ENCODE measurements around the gene PLA2G6. TPM values are rescaled to one million over a fixed set of nuclear protein-coding genes. Genes with fewer than 3 reads are reported as not detected.

The PLA2G6 gene
- total and polyA plus RNA-seq, 4 donors = 22.9 to 32.8 (median 29.6) TPM

GRCh38 chr22:38088629-38089473, 92.8 kb downstream of the PLA2G6 start:
- no peaks in the 10 kb centered on the region for H3K27me3 ChIP-seq (ENCODE audit: control insufficient read depth, insufficient read depth, low read length)
- DNase-seq (ENCODE audit: low read depth in 4 of 6, low spot score in 6 of 6) = no peak
- H3K27ac ChIP-seq (ENCODE audit: low read depth, low read length) = no peak overlapping the region

DNA sequence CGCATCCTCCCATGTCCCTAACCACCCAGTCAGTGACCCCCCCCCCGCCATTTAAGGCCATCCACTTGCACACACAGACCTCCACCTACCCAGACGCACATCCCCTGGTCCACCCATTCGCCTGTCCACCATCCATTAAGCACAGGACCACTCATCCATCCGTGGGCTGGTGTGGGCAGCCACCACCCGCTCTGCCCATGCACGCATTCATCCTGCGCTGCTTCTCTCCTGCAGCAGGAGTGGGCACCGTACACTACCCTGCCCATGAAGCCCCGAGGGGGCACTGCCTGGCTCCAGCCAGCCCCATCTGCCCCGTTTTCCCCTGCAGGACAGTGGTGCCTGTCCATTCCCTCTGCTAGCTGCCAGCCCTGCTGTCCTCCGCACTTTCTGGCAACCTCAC, 93.8 kb downstream of the PLA2G6 start:
- WGBS (ENCODE audit: insufficient coverage) = 94% methylated on average over 11 of the region's 12 CpGs
- Histone ChIP-seq H3K4me1 (ENCODE audit: control insufficient read depth, insufficient read depth, low read length) (peaks cover 33% of the 10 kb centered on the region), H3K36me3 (ENCODE audit: control insufficient read depth, insufficient read depth, low read length) (peaks cover 60% of the 10 kb centered on the region), H3K27ac (ENCODE audit: low read depth, low read length) (no peak overlapping the region), H3K9me3 (ENCODE audit: control insufficient read depth, insufficient read depth, low read length) (no peaks in the 10 kb centered on the region), H3K4me3 (ENCODE audit: low read depth, low read length) (no peak overlapping the region), H3K27me3 (ENCODE audit: control insufficient read depth, insufficient read depth, low read length) (peaks cover 3% of the 10 kb centered on the region)
- no peak for DNase-seq (ENCODE audit: low read depth in 4 of 6, low spot score in 6 of 6)

More at GRCh38 chr22:38088629-38089473, 92.8 kb downstream of the PLA2G6 start:
- Histone ChIP-seq H3K4me3 (ENCODE audit: low read depth, low read length) (no peak overlapping the region), H3K36me3 (ENCODE audit: control insufficient read depth, insufficient read depth, low read length) (peaks cover 52% of the 10 kb centered on the region), H3K9me3 (ENCODE audit: control insufficient read depth, insufficient read depth, low read length) (no peaks in the 10 kb centered on the region), H3K4me1 (ENCODE audit: control insufficient read depth, insufficient read depth, low read length) (peaks cover 23% of the 10 kb centered on the region)
- 28% methylated on average over 56 of the region's 85 CpGs for WGBS (ENCODE audit: insufficient coverage)

GRCh38 chr22:38086942-38087341, 94.7 kb downstream of the PLA2G6 start:
- Histone ChIP-seq H3K4me3 (ENCODE audit: low read depth, low read length) (no peak overlapping the region), H3K27me3 (ENCODE audit: control insufficient read depth, insufficient read depth, low read length) (peaks cover 10% of the 10 kb centered on the region), H3K27ac (ENCODE audit: low read depth, low read length) (no peak overlapping the region), H3K9me3 (ENCODE audit: control insufficient read depth, insufficient read depth, low read length) (no peaks in the 10 kb centered on the region), H3K36me3 (ENCODE audit: control insufficient read depth, insufficient read depth, low read length) (peaks cover 61% of the 10 kb centered on the region), H3K4me1 (ENCODE audit: control insufficient read depth, insufficient read depth, low read length) (peaks cover 43% of the 10 kb centered on the region)
- no peak for DNase-seq (ENCODE audit: low read depth in 4 of 6, low spot score in 6 of 6)
- WGBS (ENCODE audit: insufficient coverage) = 83% methylated on average over 7 of the region's 13 CpGs

- peaks cover 14% of the 10 kb centered on the region for H3K27me3 ChIP-seq (ENCODE audit: control insufficient read depth, insufficient read depth, low read length)
- peaks cover 48% of the 10 kb centered on the region for H3K4me1 ChIP-seq (ENCODE audit: control insufficient read depth, insufficient read depth, low read length)
- H3K4me3 ChIP-seq (ENCODE audit: low read depth, low read length) = no peak overlapping the region
- WGBS (ENCODE audit: insufficient coverage) = 83% methylated on average over 24 of the region's 25 CpGs
- peaks cover 61% of the 10 kb centered on the region for H3K36me3 ChIP-seq (ENCODE audit: control insufficient read depth, insufficient read depth, low read length)
- H3K9me3 ChIP-seq (ENCODE audit: control insufficient read depth, insufficient read depth, low read length) = no peaks in the 10 kb centered on the region
- no peak for DNase-seq (ENCODE audit: low read depth in 4 of 6, low spot score in 6 of 6)
- no peak overlapping the region for H3K27ac ChIP-seq (ENCODE audit: low read depth, low read length)
These were observed 95.4 kb downstream of the PLA2G6 start for GRCh38 chr22:38086001-38086845.

GRCh38 chr22:38085501-38085900, 96.1 kb downstream of the PLA2G6 start:
- H3K4me1 ChIP-seq (ENCODE audit: control insufficient read depth, insufficient read depth, low read length) = peaks cover 54% of the 10 kb centered on the region
- no peaks in the 10 kb centered on the region for H3K9me3 ChIP-seq (ENCODE audit: control insufficient read depth, insufficient read depth, low read length)
- H3K27me3 ChIP-seq (ENCODE audit: control insufficient read depth, insufficient read depth, low read length) = peaks cover 18% of the 10 kb centered on the region
- H3K4me3 ChIP-seq (ENCODE audit: low read depth, low read length) = no peak overlapping the region
- peaks cover 61% of the 10 kb centered on the region for H3K36me3 ChIP-seq (ENCODE audit: control insufficient read depth, insufficient read depth, low read length)
- no peak for DNase-seq (ENCODE audit: low read depth in 4 of 6, low spot score in 6 of 6)
- H3K27ac ChIP-seq (ENCODE audit: low read depth, low read length) = no peak overlapping the region
- WGBS (ENCODE audit: insufficient coverage) = 83% methylated on average over 1 of the region's 5 CpGs

DNA sequence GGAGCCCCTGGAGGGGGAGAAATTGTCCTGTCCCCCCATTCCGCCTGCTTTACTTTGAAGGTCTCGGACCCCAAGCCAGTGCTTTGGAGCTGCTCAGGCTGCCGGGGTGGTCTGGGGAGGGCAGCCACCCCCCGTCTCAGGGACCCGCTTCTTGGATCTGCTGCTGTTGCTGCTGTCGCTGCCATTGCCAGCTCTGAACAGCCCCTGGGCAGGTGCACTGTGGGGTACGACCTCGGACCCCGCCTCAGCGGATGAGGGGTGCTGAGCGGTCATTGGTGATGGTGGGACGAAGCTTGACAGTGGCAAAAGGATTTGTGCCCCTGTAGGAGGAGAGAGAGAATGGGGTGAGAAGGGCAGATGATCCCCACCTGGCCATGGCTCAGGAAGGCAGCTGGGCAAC, 96.6 kb downstream of the PLA2G6 start:
- Histone ChIP-seq H3K27me3 (ENCODE audit: control insufficient read depth, insufficient read depth, low read length) (peaks cover 18% of the 10 kb centered on the region), H3K4me3 (ENCODE audit: low read depth, low read length) (no peak overlapping the region), H3K27ac (ENCODE audit: low read depth, low read length) (no peak overlapping the region), H3K4me1 (ENCODE audit: control insufficient read depth, insufficient read depth, low read length) (peaks cover 58% of the 10 kb centered on the region), H3K36me3 (ENCODE audit: control insufficient read depth, insufficient read depth, low read length) (peaks cover 61% of the 10 kb centered on the region), H3K9me3 (ENCODE audit: control insufficient read depth, insufficient read depth, low read length) (no peaks in the 10 kb centered on the region)
- DNase-seq (ENCODE audit: low read depth in 4 of 6, low spot score in 6 of 6) = no peak
- 95% methylated on average over 12 of the region's 12 CpGs for WGBS (ENCODE audit: insufficient coverage)

GRCh38 chr22:38083931-38084631, 97.5 kb downstream of the PLA2G6 start, which contains the start of gene SLC16A8:
SLC16A8 (minus strand) TSS chr22:38084184; CDS start chr22:38082873, 1,311 bp downstream.
- DNase-seq (ENCODE audit: low read depth in 4 of 6, low spot score in 6 of 6) = no peak
- peaks cover 56% of the 10 kb centered on the region for H3K36me3 ChIP-seq (ENCODE audit: control insufficient read depth, insufficient read depth, low read length)
- H3K4me3 ChIP-seq (ENCODE audit: low read depth, low read length) = no peak within 1 kb of the TSS
- WGBS (ENCODE audit: insufficient coverage) = 69% methylated on average over 12 of the region's 16 CpGs
- H3K9me3 ChIP-seq (ENCODE audit: control insufficient read depth, insufficient read depth, low read length) = no peaks in the 10 kb centered on the region
- peaks cover 57% of the 10 kb centered on the region for H3K4me1 ChIP-seq (ENCODE audit: control insufficient read depth, insufficient read depth, low read length)
- no peak within 1 kb of the TSS for H3K27ac ChIP-seq (ENCODE audit: low read depth, low read length)
- peaks cover 18% of the 10 kb centered on the region for H3K27me3 ChIP-seq (ENCODE audit: control insufficient read depth, insufficient read depth, low read length)

DNA sequence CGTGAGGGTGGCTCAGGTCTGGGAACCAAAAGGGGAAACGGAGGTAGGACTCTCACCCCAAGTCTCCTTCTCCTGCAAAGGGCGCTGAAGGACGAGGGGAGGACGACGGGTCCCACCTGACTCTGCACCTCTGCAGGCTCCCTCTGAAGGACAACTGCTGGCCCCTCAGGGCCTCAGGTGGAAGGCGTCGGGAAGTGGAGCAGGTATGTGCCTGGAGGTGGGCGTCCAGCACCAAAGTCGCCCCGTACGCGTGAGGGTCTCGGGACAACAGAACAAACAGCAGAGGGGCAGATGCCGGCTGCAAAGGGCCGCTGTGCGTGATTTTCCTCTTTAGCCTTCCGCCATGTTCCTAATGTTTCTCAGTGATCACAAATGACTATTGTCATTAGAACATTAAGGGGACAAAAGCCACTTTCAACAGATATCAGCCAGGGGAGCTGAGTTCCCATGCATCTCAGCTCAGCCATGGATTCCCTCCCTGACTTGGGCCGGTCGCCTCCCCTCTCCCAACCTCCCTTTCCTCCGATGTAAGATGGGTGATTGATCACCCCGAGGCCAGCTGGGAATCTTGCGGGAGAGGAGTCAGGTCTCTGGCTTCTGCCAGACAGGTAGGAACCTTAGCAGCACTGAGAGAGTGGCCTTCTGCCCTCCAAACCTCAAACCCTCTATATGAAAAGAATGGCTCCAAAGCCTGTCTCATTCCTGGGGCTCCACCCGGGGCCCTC, 98.5 kb downstream of the PLA2G6 start:
- Histone ChIP-seq H3K36me3 (ENCODE audit: control insufficient read depth, insufficient read depth, low read length) (peaks cover 55% of the 10 kb centered on the region), H3K9me3 (ENCODE audit: control insufficient read depth, insufficient read depth, low read length) (no peaks in the 10 kb centered on the region), H3K4me3 (ENCODE audit: low read depth, low read length) (no peak overlapping the region), H3K27me3 (ENCODE audit: control insufficient read depth, insufficient read depth, low read length) (peaks cover 18% of the 10 kb centered on the region), H3K27ac (ENCODE audit: low read depth, low read length) (no peak overlapping the region), H3K4me1 (ENCODE audit: control insufficient read depth, insufficient read depth, low read length) (peaks cover 53% of the 10 kb centered on the region)
- DNase-seq (ENCODE audit: low read depth in 4 of 6, low spot score in 6 of 6) = no peak
- WGBS (ENCODE audit: insufficient coverage) = 50% methylated on average over 21 of the region's 24 CpGs

Data from spinal cord (tissue), 10 donors.